PFSK-1 (cell line): ENCODE data around the gene ST3GAL5.

Source experiments
- FOXP2 ChIP-seq: optimal IDR thresholded peaks from 2 replicates; pipeline ENCODE3; 2011; ENCODE audit warnings: borderline replicate concordance, control low read depth, inconsistent platforms; ENCODE audit not compliant: insufficient read depth; ENCODE audit errors: extremely low read length, extremely low read depth
- POLR2AphosphoS5 ChIP-seq: IDR thresholded peaks from 2 replicates; pipeline ENCODE4 v1.6.1; 2012; ENCODE audit warnings: low read depth, mild to moderate bottlenecking, control low read depth, low read length, moderate library complexity
- REST ChIP-seq, 2 experiments: IDR thresholded peaks; 2 replicates each; pipeline versions ENCODE4 v1.6.1 to v1.8.0; 2011 to 2012; ENCODE audit warnings: low read depth in 2 of 2, low read length in 2 of 2, control low read depth in 1 of 2, inconsistent platforms in 1 of 2, mild to moderate bottlenecking in 1 of 2, moderate library complexity in 1 of 2; ENCODE audit not compliant: insufficient read depth in 1 of 2
- SIN3A ChIP-seq: IDR thresholded peaks from 2 replicates; pipeline ENCODE4 v1.6.1; 2012; ENCODE audit warnings: mild to moderate bottlenecking, low read length, moderate library complexity, borderline replicate concordance; ENCODE audit not compliant: insufficient read depth
- TAF1 ChIP-seq: IDR thresholded peaks from 2 replicates; pipeline ENCODE4 v1.6.1; 2012; ENCODE audit warnings: low read length, control low read depth, borderline replicate concordance; ENCODE audit not compliant: insufficient read depth

ST3GAL5 gene

DNA sequence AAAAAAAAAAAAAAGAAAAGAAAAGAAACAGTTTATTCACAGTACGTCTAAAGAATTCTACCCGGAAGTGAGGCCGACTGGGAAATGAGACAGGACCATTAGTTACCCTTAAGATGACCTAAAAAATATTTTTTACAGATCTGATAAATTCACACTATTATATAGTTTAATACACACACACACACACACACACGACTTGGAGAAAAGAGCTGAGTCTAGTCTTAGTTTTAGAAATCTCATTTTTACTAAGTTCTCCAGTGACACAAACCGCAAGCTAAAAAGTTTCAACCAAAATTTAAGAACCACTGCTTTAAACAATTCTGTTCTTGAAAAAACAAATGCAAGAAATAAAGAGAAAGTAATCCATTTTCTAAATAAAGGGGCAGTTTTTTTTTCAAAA lies 27.1 kb downstream of the ST3GAL5 start:
- TF ChIP-seq FOXP2 = no peak
- no peak for TF ChIP-seq TAF1

GRCh38 chr2:85861180-85861579 lies 27.6 kb downstream of the ST3GAL5 start:
- TF ChIP-seq FOXP2 = no peak
- no peak for TF ChIP-seq REST (IDR thresholded peaks at IDR 0.05; ENCODE audit: insufficient read depth in 1 of 2, low read depth in 2 of 2, low read length in 2 of 2)
- TF ChIP-seq TAF1 = no peak
- no peak for TF ChIP-seq POLR2AphosphoS5
- TF ChIP-seq SIN3A = no peak

DNA sequence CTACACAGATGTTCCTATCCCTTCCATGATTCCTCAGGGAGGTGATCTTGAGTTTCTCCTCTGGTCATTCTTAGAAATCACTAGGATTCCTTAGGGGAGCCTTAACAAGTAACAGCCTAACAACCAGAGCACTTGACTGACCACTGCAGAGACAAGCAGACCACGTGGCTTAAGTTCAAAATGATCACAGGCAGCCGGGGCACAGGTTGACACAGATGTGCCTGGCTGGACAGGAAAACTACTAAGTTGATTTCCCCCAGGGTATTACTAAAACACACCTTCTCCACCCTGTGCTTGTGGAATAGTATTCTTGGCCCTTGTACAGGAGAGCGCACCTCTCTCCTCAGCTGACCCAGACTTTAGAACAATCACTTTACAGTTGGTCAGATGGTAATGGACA lies 29.9 kb downstream of the ST3GAL5 start:
- no peak for TF ChIP-seq TAF1
- TF ChIP-seq POLR2AphosphoS5 = no peak
- TF ChIP-seq REST (IDR thresholded peaks at IDR 0.05; ENCODE audit: insufficient read depth in 1 of 2, low read depth in 2 of 2, low read length in 2 of 2) = no peak
- no peak for TF ChIP-seq SIN3A
- TF ChIP-seq FOXP2 = no peak

DNA sequence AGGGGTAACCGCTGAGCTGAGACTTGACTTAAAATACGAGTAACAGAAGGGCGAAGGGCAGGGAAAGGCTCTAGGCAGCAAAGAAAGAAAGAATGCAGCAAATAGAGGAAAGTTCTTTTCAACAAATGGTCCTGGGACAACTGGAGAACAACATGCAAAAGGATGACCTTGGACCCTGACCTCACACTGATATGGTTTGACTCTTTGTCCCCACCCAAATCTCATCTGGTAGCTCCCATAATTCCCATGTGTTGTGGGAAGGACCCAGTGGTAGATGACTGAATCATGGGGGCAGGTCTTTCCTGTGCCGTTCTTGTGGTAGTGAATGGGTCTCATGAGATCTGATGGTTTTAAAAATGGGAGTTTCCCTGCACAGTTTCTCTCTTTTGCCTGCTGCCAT lies 33.9 kb downstream of the ST3GAL5 start:
- TF ChIP-seq FOXP2 = no peak
- no peak for TF ChIP-seq TAF1
- no peak for TF ChIP-seq REST (IDR thresholded peaks at IDR 0.05; ENCODE audit: insufficient read depth in 1 of 2, low read depth in 2 of 2, low read length in 2 of 2)
- TF ChIP-seq POLR2AphosphoS5 = no peak
- TF ChIP-seq SIN3A = no peak

DNA sequence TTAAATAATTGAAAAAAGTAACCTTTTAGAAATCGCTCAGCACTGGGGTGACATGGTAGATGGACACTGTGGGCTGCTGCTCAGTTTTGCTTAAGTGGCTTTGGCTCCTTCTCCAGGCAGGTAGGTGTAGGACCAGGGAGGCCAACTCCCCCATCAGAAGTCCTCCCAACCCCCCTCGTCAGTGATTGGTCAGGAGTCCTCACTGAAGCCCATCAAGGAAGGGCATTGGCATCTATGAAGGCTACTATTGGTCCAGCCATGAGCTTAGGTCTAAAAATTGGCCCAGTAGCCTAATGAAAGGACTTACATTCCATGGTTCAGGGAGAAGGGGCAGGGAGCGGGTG lies 34.7 kb downstream of the ST3GAL5 start:
- TF ChIP-seq FOXP2 (no peak), POLR2AphosphoS5 (no peak), TAF1 (no peak), SIN3A (no peak), REST (IDR thresholded peaks at IDR 0.05; ENCODE audit: insufficient read depth in 1 of 2, low read depth in 2 of 2, low read length in 2 of 2) (no peak)
